GM18870 (cell line): ENCODE measurements around the gene LHX2.

Experiments
- ATAC-seq: cut with Tn5 transposase; IDR thresholded peaks from one replicate; pipeline ENCODE4 v1.9.1; 2021; ENCODE audit warnings: moderate library complexity; ENCODE audit not compliant: unreplicated experiment

Gene LHX2

DNA sequence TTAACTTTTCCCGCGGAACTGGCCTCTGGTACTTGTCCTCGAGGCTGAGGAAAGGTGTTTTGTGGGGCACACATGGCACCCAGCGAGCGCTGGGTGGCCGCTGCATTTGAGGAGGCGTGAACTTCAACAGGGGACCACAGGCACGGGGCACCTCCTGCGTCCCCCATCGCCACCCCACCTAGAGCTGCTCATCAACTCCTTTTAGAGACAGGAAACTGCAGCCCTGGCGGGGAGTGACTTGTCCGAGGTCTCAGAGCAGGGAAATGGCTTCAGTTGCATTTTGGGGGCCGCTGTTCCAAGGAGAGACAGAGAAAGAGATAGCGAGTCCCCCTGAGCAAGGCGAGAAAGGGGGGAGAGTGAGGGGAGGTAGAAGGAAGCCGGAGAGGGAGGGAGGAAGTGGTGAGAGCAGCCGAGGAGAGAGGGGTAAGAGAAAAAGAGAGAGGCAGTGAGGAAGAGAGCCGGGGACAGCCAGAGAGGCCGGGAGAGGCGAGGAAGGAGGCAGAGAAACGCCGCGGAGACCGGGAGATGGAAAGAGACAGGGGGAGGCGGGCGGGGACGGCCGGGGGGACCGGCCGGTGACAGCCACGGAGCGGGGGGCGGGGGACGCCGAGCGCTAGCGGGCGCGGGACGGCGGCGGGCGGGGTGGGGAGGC is 12.5 kb upstream of the LHX2 start:
- ATAC-seq, result no peak

DNA sequence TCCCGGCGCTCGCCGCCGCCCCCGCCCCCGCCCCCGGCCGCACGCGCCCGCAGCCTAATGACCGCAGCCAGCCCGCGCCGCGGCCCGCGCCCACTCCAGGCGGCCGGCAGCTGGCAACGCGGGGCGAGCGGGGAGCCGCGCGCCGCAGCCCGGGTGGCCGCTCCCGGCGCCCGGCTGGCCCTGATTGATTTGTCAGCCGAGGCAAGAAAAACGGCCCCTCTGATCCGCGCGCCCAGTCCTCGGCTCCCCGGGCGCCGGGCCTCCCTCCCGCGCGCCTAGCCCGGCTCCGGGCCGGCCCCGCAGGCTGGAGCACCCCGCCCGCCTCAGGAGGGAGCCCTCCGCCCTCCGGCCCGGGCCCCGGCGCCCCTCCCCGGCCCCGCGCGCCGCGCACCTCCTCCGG is 11.9 kb upstream of the LHX2 start:
- ATAC-seq, result no peak

DNA sequence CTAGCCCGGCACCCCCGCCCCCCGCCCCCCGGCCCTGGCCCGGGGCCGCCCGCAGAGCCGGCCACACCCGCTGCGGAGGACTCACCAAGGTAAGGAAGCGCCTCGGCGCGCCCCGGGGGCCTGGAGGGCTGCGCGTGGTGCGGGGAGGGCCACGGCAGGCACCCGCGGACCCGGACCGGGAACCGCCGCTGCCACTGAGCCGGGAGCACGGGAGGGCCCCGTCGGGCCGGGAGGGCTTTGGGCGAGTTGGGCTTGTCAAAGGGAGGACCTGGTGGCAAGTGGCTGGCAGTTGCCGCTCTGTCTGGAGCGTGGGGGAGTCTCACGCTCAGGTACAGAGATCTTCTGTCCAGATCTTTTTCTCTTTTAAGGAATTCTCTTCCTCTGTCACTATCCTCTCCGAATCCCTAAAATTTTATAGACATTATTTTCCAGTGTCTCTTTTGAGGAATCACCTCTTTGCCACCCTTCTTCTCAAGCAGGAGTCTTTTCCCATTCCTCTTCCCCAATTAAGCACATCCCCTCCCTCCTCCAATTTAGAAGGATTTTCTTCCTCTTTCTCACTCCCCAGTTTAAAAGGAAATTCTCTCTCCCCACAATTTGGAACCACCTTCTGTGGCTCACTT is 11.3 kb upstream of the LHX2 start:
- ATAC-seq, result no peak

DNA sequence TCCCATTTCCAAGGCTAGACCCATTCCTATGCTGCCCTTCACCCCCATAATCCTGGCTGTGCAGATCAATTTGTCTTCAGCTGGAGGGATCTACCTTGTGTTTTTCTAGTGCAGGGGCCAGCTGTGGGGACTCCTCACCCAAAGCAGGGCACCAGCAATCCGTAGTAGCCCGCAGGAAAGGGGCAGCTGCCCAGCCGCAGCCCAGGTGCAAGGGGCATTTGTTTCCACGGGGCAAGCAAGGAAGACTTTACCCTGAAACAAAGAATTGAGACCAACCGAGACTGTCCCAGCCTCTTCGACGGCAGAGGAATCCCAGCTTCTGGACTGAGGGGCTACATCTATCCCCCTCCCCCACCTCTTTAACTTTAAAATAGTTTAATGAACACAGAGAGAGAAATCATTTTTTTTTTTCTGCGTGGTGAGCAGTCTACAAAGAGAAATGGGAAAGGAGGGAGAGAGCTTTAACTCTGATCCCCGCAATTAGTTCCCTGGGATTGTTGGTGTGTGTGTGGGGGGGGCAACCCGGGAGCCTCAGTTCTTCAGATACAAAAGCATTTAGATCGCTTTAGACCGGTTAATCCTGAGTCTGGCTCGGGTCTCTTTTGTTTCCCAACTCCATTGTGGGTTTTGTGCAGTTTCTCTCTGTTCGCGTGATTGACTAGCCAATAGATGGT is 10.6 kb upstream of the LHX2 start:
- ATAC-seq, result no peak

DNA sequence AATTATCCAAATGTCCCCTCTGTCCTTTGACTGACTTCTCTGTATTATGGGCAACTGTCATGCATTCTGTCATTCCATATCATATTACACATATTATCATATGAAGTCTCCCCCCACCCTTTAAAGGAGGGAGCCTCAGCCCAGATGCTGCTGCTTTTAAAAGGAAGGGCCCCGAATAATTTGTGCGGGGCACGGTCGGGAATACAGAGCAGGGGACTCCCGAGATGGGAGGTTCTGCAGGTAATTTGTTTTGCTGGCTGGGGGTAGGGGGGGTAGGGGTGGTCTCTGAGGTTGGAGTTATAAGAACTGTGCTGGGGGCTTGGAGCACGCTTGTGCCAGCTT is 10.1 kb upstream of the LHX2 start:
- ATAC-seq, result no peak

DNA sequence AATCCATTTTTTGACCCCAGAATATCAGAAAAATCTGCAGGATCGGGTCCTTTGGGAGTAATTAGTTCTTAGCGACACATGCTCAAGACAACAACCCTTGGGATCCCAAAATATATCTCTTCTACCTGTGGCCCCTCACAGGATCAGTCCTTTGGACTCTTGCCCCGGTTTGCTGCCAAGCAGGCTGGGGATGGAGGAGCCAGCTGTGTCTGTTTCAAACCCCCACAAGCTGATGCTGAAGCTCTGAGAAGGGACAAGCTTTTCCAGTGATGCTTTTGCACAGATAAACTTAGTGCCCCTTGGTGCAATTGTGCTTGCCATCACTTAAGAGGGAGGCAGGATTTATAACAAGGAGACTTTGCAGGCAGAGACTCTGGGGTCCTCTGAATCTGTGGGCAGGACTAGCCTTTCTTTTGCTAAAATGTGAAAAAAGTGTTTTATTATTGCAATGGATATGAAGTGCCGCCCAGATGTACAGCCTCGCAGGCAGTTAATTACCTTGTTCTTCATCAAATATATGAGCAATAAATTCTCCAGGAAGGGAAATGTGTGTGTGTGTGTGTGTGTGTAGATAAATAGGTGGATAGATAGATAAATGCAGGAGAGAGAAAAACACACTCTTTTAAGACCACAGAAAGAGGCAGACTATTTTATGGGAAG is 9.6 kb upstream of the LHX2 start:
- no peak for ATAC-seq

DNA sequence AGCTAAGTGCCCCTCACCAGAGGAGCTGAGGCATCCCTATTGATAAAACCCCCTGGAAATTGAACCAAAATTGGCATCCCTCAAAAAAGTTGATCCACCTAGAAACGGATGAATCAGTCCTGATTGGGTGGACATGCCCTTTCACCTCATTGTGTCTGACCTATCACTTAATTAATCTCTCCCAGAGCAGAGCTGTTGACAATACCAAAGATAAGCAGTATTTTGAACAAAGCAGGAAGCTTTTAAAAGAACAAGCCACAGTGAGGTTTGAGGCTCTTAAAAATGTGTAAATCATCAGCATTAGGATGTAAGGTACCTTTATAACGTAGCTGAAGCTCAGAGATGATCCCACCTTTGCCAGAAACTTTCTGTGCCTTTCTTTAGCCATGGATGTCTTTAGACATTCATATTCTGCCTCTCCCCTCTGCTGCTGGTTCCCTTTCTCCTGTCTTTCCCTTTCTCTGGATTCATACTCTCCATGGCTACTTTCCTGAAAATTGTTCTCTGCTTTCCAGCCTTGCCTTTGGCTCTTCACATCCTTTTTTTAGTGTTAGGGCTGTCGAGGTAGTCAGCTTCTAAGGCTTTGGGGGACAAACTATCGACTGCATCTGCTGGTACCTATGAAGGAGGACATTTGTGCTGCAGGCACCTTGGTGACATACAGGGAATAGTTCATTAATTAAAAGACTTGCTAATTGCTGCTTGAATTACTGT is 7.8 kb upstream of the LHX2 start:
- ATAC-seq, result no peak

DNA sequence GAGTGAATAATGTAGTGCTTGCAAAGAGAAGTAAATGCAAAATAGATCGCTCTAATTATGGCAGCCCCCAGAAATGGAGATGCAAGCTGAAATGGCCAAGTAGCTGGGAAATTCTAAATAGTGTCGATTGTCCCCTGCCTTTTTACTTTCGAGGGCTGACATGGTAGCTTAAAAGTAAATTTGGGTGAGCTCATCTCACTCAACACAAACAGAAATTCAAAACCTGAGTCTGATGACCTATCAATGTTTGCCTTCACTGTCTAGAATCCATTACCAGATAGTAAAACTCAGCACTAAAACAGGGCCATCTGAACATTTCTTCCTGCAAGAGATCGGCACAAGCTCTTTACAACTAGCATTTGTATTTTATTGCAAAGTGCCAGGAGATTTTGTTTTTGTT is 7.0 kb upstream of the LHX2 start:
- ATAC-seq, result no peak

DNA sequence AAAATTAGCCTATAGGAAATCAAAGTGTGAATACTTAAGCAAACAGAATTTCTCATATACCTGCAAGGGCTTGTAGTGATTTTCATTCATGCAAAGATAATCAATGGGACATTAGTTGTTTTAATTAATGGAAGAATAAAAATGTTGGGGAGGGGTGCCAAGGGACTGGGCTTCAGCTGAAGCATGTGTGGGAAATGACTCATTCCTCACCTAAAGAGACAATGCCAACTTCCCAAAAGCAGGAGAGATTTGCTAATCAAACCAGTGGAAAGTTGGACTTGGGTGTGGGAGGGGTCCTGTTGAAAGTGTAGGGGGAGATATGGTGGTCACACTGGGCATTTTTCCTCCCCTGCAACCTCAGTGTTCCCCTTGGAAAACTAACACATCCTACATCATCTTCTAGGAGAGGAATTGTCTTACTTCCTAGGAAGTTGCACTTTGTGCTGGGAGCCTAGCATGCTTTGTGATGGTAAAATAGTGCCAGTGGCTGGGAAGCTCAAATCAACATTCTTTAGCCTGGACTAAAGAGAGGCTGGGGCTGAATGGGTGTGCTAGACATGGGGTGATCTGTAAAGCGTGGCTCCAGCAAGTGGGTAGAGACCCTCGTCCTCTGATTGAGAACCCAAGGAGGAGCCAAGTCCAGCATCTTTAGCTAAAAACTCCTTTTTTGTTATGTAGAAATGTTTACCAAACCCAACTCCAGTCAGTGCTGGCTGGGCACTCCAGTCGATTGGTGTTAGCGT is 6.4 kb upstream of the LHX2 start:
- ATAC-seq, result no peak

DNA sequence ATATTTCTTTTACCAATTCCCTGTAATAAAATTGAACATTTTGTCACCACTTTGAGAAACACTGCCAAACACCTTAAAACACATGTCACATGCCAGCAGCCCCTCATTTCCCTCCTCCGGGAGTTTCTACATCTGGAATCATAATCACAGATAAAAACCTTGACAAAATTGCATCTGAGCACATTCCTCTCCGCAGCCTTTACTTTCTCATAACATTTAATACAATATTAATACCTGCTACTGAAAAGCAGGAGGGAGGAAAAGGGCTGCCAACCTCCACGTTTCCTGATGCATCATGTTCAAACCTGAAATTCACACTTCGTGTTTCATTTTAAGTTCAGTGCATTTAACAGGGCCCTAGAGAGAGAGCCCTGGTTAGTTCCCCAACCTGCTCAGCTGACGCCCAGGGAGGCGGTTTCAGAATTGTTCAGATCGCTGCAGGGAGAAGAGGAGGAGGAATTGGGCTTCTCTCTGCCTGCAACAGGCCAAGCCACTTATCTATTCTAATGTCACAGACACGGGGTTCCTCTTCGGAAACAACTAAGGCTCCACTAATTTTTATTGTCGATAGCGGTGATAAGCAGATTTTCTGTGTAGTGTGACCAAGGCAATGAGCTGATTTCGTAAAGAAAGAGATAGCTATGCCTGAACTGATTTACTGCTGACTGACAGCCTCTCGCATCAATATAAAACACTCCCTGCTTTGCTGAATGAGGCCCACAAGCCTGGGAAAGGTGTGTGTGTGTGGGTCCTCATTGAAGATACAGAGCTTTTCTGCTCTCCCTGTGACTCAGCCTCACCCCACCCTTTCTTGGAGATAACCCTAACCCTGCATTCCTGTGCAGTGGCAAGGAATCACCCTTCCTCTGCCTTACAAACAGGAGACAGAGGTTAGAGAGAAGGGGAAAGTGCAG is 4.9 kb upstream of the LHX2 start:
- ATAC-seq, result no peak

DNA sequence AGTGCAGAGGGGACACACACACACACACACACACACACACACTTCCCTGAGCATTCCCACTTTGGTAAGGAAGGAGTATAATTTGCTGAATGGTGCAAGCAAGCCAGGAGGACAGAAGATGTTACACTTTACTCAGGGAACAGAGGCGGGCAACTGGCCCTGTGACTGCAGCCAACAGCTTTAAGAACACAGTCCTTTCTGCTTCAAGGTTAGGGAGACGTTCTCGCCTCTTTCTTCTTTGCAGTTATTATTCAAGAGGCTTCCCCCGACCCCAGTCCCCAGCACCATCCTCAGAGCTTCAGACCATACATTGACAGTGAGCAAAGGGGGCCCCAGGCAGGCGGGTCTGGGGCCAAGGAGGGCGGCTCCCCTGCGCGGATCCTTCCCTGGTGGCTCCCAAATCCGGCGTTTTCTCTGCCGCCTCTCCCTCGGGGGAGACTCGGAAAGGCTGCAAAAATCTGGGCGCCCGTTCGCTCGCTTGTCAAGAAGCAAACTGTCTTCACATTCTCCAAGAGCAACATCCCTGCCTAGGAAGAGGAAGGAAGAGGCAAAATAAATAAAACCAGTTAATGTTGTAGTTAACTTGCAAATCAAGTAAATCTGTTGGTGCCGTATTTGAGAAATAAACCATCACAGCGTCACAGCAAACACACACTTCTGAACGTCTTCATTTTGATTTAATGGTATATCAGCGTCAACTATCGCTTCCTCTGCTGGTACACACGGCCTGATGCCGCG is 3.8 kb upstream of the LHX2 start:
- ATAC-seq, result no peak

DNA sequence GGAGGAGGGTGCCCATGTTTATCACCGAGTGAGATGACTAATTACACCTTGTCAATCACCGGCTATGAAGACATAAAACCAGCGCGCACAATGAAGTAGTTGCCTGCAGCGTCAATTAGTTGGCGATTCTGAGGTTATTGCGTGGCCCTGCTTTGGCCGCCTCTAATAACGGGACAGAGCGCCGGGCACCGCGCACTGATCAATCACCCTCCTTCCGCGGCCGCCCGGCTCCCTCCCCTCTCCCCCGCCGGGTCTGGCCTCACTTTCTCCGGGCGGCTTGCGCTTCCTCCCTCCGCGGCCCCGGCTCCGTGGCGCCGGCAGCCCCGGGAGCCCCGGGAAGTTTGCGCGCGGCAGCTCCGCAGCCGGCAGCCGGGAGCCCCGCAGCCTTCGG is 3.3 kb upstream of the LHX2 start:
- no peak for ATAC-seq

DNA sequence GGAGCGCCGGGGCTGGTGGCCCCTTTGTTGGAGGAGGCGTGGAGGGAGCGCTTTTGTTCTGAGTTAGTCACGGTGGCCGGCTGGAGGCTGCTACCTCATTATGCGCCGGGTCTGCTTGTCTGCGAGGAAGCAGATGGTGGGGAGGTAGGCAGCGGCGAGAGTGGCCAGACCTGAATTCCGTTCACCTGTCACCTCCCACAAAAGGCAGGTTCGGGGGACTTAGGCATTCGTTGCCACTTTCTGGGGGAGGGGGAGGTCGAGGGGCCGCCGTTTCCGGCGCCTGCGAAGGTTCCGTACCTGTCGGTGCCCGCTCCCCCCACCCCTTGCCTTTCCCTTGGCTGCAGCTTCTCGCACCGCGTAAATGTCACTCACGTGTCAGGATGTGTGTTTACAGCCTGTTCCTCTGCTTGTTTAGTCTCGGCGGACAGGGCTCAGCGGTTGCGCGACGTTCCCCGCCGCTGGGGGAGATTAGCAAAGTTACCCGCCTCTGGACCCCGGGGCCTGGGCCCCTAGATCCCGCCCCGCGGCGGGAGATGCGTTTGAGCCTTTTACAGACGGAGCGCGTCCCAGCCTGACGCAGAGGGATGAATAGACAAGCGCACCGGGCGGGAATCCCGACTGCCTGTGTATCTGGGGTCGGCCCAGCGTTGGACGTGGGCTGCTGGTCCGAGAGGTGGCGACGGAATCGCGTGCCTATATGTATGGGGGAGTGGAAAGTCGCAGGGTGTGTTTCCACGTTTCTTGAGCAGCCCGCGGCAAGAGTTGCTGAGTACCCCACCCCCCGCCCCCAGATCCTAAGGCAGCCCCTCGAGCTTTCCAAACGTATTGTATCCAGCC is 2.7 kb upstream of the LHX2 start:
- ATAC-seq, result no peak

DNA sequence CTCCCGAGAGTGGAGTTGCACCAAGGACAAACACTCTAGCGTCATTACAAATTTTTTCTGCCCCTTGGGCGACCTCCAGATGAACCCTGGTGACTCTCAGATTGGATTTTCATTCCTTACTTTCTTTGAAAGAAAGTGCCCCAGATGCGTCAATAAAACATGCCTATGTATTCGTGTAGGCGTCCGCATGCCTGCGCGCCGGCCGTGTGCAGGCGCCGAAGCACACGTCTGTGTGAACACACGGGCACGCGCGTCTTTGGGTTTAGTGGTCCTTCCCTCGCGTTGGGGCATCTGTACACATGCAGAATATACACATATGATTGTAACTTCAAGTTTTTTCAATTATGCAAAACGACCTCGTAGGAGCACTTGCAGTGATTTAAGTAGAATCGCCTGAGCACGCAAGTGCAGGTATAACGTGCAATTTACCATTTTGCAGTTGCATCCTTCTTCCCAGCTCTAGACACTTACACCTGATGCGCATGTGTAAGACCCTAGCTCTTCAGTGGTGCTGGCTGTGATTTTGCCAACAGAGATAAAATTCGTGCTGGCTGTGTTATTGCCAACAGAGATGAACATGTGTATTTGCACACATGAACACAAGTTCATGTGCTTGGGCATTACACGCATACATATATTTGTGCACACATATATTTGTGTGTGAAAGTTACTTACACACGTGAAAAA is 1.9 kb upstream of the LHX2 start:
- ATAC-seq, result no peak

DNA sequence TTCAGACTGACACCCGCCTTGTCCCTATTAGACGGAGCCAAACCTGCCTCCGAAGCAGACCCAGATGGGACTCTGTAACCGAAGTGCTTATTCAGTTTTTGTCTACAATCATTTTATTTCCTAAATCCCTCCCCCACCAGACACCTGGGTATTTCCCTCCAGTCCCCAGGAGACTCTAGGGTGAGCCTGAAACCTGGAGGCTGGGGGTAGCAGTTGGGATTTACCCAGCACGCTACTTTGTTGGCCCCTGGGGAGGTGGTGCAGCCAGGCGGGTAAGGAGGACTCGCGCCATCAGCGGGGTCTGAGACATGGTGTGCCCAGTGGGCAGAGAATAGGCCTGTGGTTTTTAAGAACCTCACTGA is 1.3 kb upstream of the LHX2 start:
- no peak for ATAC-seq

DNA sequence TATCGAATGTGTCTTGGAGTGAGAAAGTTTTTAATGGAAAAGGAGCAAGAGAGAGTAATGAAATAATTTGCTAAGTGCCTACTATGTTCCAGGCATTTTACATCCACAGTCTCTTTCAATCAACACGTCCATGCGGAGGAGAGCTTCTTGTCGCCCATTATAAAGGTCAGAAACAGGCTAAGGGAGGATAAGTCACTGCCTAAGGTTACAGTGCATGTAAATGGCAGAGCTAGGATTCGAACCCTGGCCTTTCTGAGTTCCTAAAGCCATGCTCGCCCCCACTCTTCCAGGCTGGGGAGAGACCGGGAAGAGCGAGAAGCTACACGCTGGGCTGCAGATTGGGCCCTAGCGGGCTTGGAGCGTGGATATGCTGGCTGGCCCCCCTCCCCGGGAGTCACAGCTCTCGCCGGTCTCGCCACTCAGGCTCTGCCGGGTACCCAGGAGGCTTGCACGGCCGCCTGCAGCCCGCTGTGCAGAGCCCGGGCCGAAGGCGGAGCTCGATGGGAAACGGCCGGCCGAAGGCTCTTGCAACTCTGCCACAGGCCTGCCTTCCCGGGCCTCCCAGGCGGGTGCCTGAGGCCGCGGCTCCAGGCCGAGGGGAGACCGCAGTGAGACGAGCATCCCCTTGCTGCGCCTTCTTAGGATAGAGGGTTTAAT is 775 bp upstream of the LHX2 start:
- ATAC-seq, result no peak
